ENCODE results near the gene JAG1.

DNA sequence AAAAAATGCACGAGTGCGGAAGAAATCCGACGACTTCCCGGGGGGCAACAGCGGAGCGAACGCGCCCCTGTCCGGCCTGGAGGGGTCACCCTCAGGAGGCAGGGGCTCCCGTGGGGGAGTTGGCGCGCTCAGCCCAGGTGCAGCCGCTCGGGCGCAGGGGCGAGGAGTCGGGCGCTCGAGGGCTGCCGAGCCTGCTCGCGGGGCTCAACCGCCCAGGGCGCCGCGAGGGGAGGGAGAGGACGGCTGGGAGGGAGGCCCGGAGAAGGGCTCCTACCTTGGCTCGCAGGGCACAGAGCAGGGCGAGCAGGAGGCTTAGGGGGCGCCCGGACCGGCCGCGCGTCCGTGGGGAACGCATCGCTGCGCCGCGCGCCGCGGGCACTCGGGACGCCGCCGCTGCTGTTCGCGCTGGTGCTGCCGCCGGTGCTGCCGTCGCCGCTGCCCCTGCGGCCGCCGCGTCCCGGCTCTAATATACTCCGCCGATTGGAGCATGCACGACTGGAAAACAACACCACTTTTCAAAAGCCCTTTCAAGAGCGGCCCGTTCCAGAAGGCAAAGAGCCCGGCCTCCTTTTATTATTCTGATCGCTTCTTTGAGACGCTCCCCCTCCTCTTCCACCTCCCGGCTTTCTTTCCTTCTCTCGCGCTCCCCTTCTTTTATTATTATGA, 490 bp downstream of the JAG1 start:
- TF ChIP-seq EZH2 (IDR thresholded peaks at IDR 0.05; ENCODE audit: insufficient read depth, poor library complexity, severe bottlenecking) (no peak), EZH2phosphoT487 (IDR thresholded peaks at IDR 0.05; ENCODE audit: insufficient read depth, low read depth) (no peak)

Data from GM23248 (cell line).